Ramos (cell line): ENCODE measurements around the gene SSX2IP.
"Not testable (repeated sequence)": the region's sequence is repeated elsewhere in the genome, so short reads cannot be mapped to it uniquely, and the experiment has no call there.

Experiments
- in situ Hi-C: fragments of 300-500 bp; cut with MboI; formaldehyde crosslinking; loops from one replicate; pipeline ENCODE4 v1.14.3; 2022; ENCODE audit warnings: low sequenced_read_pairs; ENCODE audit not compliant: unreplicated experiment

The SSX2IP gene, protein sequence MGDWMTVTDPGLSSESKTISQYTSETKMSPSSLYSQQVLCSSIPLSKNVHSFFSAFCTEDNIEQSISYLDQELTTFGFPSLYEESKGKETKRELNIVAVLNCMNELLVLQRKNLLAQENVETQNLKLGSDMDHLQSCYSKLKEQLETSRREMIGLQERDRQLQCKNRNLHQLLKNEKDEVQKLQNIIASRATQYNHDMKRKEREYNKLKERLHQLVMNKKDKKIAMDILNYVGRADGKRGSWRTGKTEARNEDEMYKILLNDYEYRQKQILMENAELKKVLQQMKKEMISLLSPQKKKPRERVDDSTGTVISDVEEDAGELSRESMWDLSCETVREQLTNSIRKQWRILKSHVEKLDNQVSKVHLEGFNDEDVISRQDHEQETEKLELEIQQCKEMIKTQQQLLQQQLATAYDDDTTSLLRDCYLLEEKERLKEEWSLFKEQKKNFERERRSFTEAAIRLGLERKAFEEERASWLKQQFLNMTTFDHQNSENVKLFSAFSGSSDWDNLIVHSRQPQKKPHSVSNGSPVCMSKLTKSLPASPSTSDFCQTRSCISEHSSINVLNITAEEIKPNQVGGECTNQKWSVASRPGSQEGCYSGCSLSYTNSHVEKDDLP

DNA sequence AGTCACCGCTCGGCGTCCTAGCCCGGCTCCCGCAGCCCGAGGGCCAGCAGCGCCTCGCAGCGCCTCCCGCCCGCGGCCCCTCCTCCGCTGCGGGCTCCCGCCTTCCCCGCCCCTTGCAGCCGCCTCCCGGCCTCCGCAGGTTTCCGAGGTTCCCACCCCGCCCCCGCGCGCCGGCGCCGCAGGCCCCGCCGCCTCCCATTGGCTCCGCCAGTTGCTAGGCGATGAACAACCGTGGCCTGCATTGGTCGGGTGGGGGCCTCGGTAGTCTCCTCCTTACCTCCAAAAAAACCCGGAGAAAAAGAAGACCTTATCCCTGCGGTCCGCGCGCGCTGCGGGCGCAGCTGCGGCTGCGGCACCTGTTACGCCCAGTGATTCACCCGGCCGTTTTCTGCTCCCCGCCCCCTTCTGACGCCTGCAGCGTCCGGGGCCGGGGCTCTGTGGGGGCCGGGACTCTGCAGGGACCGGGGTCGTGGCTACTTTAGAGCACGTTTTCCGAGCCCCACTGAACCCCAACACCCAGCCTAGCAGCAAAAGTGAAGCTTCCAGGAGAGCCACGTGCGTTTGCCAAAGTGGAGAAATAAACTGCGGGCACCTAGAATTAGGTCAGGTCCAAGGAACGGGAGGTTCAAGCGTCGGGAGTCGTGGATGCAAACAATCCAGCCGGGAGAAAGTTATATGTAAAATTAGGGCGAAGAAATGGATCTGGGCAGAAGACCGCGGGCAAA is at the start of gene SSX2IP:
TSS of gene SSX2IP (minus strand) at position 65 of the 725 bp plus-strand sequence. CDS start 19,242 bp downstream, outside the sequence.
- in situ Hi-C loops = loop anchor here (25.0 kb wide), 1 partner anchor 572 kb away; the partner anchor contains the start of gene C1orf52

DNA sequence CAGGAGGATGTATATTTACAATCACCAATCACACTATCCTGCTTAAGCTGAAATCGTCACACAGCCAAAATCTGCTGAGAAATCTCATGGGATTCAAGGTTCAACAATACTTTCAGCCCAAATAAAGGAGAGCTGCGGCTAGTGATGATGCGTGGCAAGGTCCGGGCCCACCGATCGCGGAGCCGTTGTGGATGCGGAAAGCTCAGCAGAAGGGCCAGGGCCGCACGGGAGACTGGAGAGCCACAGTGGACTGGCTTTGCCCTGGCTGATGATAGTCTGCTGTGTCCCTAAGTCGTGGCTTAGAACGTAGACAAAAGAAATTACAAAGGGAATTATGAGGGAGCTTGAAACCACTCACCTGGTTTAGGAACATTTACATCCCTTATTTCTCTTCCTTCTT is 48.0 kb upstream of the SSX2IP start:
- in situ Hi-C loops = no loop called here

DNA sequence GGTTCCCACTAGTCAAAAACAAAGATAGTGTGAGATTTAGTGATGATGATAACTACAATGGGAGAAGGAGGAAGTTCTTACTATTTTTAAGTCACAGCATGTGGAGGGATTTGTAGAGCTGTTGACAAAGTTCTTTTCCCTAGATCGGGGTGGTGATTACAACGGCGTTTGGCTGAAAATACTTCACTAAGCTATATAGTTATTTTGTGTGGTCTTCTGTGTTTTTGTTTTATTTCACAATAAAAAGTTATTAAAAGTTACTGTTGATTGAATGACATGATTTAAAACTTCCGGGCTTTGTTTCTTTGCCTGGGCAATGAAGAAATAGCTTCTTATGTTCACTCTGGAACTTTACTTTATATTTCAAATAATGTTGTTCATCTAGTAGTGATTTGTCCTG is 47.3 kb upstream of the SSX2IP start:
- in situ Hi-C loops = no loop called here

DNA sequence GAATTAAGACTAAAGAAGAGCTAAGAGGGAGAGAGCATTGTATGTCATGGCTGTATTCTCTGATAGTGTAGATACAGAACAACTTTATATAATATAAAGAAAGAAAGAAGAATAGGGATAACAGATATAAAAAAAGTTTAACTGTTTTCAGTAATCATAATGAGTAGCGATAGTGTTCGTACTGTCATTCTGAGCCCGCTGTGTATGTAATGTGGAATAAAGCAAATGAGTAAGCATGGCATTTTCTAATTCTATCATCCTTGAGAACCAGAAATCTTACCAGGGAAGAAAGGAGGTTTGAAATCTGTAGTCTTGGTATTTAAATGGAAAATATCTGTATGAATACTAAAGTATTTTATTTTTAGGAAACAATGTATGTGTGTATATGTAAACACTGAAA is 46.7 kb upstream of the SSX2IP start:
- in situ Hi-C loops = no loop called here

DNA sequence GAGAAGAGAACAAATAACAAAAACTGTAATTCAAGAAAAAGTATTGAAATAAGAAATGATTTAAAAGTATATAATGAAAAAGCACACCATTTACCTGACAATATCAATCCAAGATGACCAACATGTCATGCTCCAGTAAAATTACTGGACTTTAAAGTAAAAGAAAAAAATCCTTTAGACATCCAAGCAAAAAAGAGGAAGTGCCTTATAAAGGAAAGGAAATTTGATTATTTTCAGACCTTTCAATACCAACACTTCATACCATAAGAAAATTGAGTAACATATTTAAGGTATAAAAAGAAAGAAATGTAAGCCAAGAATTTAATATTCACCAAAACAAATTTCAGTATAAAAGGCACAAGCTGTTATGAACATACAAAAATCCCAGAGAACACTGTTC is 46.2 kb upstream of the SSX2IP start:
- in situ Hi-C loops = no loop called here

DNA sequence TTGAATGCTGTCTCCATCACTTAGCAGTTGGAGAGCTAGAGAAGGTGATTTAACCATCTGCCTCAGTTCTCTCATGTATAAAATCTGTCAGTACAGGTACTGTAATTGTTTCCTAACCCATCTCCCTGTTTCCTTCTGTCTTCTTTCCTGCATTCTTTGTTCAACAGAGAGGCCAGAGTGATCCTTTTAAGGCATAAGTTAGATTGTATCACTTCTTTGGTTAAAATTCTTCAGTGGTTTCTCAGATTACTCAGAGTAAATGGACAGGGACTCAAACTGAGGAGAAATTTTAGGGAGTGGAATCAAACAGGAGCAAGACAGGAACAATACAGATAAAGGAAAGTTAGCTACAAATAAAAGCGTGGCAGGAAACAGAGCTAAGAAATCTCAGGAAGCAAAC is 45.2 kb upstream of the SSX2IP start:
- in situ Hi-C loops = no loop called here

DNA sequence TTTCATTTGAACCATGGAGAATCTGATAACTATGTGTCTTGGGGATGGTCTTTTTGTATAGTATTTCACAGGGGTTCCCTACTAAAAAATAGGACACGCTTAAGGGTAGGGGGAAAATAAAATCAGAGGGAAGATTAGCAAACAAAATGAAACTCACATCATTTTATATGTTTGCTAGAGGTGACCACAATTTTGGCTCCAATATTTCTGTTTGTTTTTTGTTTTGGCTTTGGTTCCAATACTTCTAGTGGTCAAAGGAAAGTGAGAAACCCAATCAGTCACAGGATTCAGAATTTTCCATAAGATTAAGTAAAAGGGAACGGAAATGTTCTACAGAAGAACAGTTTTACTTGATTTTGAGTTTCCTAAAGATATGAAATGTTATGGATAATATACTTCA is 42.3 kb upstream of the SSX2IP start:
- in situ Hi-C loops = no loop called here

DNA sequence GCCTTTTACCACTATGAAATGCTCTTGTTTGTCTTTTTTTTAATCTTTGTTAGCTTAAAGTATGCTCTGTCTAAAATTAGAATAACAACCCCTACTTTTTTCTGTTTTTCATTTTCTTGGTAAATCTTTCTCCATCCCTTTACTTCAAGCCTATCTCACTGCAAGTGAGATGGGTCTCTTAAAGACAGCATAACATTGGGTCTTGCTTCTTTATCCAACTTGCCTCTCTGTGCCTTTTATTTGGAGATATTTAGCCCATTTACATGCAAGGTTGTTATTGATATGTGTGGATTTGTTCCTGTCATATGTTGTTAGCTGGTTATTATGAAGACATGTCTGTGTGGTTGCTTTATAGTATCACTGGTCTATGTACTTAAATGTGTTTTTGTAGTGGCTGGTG is 41.3 kb upstream of the SSX2IP start:
- in situ Hi-C loops = no loop called here

DNA sequence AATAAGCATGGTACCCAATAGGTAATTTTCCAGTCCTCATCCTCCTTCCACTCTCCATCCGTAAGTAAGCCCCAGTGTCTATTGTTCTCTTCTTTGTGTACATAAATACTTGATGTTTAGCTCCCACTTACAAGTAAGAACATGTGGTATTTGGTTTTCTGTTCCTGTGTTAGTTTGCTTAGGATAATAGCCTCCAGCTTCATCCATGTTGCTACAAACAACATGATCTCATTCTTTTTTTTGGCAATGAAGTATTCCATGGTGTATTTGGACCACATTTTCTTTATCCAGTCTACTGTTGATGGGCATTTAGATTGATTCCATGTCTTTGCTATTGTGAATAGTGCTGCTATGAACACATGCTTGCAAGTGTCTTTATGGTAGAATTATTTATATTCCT is 37.5 kb upstream of the SSX2IP start:
- in situ Hi-C loops = not testable (repeated sequence)

DNA sequence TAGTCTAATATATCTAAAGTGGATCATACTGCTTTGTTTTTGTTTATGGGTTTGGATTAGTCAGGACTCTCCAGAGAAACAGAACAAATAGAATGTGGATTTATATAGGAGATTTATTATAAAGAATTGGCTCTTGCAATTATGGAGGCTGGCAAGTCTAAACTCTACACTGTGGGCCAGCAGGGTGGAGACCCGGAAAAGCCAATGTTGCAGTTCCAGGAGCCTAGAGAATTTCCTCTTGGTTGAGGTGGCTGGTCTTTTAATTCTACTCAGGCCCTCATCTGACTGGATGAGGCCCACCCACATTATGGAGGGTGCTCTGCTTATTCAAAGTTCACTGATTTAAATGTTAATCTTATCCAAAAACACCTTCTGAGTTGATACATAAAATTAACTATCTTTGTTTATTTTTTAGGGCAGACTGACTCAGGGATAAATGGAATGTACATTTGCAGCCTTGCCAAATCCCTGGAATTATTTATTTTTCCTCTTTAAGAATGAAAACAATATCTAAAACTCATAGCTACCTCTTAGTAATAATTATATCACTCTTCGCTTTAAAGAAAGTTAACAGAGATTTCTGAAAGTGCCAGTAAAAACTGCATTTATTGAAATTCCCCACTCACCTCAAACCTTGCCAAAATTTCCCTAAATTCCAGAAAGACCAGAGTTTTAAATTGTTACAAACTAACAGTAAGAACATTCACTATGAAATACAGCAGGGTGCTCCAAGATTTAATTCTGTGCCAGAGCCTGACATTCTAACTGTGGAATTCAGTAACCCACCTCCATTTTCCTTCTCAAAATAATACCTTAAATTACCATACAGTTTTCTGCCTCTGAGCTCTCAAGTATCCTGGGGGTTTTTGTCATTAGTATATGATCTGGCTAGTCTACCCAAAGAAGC is 36.6 kb upstream of the SSX2IP start:
- in situ Hi-C loops = no loop called here

DNA sequence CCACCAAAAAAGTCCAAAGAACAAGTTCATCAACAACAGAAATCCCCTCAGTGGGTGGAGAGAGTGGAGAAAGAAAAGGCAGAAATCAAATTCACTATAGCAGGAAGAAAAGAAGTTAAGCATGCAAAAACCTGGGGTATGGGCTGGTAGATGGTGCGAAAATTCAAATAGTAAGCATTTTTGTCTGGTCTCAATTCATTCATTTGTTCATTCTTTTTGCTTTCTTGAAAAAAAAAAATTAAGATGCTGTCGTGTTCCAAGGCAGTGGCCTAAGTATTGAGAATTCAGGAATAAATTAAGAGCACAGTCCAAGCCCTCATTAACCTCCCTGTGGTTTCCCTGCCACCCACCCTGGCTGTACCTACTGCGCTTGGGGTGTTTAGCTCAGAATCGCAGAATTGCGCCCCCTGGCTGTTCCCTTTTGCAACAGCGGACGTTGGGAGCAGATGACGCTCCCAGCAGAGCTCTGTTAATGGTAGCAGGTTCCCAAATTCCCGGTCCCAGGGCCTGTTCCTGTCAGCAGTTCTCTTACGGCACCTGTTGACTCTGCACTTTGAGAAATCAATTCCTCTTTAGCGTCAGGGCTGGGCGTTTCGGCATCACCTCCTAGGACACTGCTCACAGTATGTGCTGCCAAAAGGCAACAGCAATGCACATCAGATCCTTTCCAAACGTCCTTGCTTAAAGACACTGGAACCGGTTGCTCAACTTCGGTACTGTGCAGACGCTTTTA is 34.0 kb upstream of the SSX2IP start:
- in situ Hi-C loops = no loop called here

DNA sequence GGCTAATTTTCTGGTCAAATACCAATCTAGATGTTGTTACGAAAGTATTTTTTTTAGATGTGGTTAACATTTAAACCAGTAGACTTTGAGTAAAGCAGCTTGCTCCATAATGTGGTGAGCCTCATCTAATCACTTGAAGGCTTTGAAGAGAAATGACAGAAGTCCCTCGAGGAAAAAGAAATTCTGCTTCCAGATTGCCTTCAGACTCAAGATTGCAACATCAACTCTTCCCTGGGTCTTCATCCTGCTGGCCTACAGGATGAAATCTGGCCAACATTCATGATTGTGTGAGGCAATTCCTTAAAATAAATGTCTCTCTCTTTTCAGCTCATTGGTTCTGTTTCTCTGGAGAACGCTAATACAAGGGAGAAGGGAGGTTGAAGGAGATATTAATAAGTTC is 32.5 kb upstream of the SSX2IP start:
- in situ Hi-C loops = no loop called here

DNA sequence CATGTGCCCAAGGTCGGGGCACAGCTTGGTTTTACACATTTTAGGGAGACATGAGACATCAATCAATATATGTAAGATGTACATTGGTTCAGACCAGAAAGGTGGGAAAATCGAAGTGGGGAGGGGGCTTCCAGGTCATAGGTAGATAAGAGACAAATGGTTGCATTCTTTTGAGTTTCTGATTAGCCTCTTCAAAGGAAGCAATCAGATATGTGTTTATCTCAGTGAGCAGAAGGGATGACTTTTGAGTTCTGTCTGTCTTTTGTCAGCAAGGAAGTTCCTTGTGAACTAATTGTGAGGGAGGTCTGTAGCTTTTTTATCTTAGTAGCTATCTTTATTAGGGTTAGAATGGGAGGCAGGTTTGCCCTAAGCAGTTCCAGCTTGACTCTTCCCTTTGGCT is 31.6 kb upstream of the SSX2IP start:
- in situ Hi-C loops = not testable (repeated sequence)

DNA sequence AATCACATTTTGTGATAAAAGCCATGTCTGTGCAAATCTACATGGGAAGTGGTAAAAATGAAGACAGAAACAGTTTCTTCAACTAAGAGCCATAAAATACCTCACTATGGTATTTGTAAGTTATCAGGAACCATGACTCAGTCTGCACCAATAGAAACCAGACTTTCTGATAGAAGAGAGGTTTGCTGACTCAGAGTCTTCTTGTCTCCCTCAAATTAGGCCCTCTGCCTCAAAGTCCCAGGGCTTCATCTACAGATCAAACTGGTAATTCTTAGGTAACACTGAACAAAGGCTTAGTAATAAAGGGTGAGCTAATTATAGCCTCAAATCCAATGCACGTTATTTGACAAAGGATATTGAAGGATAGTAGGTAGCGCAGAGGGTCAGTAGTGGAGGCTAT is 30.9 kb upstream of the SSX2IP start:
- in situ Hi-C loops = no loop called here

DNA sequence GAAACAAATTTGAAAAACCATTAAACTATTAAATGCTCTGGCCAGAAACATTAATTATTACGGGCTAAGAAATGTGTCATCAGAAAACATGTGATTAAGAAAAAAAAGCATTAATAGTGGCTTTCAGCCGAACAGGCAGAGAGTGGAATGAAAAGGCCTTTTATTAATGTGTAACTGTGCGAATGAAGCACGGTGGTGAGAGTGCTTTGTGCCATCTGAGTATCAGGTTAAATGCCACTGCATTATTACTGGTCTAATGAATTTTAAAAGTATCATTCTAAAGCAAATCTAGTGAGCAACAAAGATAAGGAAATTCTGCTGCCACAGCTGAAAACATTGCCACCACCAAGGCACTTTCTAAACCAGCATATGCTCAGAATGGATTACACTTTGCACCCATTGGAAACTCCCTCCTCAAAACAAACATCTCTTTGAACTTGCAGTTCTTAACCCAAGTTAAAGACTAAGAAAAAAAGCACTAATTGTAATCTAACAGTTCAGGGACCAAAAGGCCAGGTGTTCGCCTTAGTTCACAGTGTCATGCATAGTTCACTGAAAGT is 30.0 kb upstream of the SSX2IP start:
- in situ Hi-C loops = no loop called here

DNA sequence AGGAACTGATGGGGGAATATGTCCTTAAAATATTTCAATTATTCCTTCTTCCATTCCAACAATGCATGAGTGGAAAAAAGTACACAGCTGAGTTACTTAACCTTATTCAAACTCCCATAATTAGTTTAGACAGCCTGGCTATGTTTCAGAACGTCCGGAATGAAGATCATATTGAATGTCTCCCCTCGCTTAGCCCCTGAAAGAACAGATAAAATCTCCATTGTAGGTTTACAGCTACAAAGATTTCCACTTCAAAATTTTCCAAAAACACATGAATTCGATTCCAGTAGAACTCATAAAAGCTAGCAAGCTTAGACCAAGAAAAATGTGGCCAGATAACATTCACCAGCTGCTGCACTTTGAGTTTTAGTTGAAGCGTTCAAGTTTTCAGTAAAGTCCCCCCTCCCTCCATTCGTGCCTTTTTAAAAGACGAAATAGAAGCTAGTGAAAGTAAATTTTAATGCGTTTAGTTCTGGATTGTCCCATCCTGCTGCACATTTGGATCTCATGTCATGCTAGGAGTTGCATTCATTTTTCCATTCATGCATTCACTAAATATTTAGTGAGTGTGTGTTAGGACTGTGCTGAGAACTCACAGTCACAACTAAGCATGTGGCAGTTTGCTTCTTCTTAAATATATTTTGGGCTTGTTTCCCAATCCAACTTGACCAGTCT is 29.4 kb upstream of the SSX2IP start:
- in situ Hi-C loops = no loop called here

DNA sequence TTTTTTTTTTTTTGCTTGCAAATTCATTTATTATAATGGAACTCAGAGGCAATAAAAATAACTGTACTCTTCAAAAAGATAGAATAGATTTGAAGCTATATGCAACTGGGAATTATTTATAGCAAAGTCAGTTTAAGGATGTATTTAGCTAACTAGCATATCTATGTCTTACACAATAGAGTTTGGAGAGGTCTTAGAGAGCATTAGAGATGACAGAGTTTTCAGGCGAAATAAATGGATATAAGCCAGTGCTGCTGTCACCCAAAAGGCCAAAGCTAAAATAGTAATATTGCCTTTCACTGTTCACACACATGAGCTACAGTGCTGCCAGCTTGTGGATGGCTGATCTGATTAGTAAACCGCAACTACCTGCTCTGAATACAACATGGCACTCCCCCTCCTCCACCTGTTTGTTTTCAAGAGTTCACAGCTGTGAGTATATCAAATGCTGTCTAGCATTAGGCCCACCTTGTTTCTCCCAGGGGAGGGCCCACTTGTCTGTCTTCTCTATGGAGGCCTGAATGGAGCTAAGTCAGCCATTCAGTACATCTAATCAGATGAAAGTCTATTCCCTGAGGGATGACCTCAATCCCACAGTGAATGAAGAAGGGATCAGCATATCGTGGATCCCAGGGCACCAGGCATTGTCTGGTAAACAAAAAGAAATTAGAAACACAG is 25.2 kb upstream of the SSX2IP start:
- in situ Hi-C loops = no loop called here

DNA sequence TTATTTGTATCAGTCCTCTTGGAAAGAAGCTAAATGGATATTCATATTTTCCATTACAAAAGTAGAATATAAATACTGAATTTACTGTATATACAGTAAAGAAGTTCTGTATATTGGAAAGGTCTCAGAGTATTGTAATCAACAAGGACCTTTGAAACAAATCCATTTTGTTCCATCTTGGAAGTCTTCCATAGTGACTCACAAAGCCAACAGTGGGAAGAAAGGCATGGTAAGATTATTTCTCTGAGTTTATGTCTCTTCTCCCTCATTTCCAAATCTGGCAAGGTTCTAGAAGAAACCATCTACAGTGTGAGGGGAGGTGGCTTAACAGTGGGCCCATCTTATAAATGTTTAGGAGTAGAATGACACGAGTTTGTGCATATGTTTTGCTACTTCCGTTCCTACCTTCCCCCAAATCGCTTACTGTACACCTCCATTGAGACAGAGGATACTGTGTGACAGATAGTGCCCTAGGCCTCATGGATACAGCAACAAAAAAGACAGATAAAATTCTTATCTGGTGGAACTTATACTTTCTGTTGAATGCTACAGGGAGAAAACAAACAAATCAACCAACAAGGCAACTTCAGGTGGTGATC is 22.1 kb upstream of the SSX2IP start:
- in situ Hi-C loops = no loop called here
